Measurements from ENCODE around the gene PDE10A. TPM values are rescaled to one million over a fixed set of nuclear protein-coding genes. Genes with fewer than 3 reads are reported as not detected.

The PDE10A gene
- polyA plus RNA-seq, 3 donors: not detected

DNA sequence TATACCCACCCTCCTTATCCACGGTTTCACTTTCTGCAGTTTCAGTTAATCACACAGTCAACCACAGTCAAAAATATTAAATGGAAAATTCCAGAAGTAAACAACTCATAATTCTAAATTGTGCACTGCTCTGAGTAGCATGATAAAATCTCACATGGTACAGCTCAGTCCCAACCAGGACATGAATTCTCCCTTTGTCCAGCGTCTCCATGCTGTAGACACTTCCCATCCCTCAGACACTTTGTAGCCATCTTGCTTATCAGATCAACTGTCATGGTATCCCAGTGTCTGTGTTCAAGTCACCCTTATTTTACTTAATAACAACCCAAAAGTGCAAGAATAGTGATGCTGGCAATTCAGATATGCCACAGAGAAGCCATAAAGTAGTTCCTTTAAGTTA, 94.7 kb downstream of the PDE10A start:
- no peaks in the 10 kb centered on the region for H3K36me3 Mint-ChIP-seq
- no peaks in the 10 kb centered on the region for H3K36me3 ChIP-seq (replicated peaks in 1 of 2; ENCODE audit: control insufficient read depth in 1 of 2, insufficient read depth in 2 of 2, low read length in 2 of 2)
- no peak for DNase-seq
- no peak overlapping the region for H3K27ac Mint-ChIP-seq
- peaks cover 0 to 4% (median 1%) of the 10 kb centered on the region in 7 donors for H3K9me3 Mint-ChIP-seq
- H3K4me1 ChIP-seq (ENCODE audit: control insufficient read depth in 1 of 2, insufficient read depth in 2 of 2, low read length in 2 of 2): no peaks in the 10 kb centered on the region
- no peaks in the 10 kb centered on the region for H3K27me3 Mint-ChIP-seq (ENCODE audit: low read depth in 3 of 3)
- TF ChIP-seq, protein P1, sequence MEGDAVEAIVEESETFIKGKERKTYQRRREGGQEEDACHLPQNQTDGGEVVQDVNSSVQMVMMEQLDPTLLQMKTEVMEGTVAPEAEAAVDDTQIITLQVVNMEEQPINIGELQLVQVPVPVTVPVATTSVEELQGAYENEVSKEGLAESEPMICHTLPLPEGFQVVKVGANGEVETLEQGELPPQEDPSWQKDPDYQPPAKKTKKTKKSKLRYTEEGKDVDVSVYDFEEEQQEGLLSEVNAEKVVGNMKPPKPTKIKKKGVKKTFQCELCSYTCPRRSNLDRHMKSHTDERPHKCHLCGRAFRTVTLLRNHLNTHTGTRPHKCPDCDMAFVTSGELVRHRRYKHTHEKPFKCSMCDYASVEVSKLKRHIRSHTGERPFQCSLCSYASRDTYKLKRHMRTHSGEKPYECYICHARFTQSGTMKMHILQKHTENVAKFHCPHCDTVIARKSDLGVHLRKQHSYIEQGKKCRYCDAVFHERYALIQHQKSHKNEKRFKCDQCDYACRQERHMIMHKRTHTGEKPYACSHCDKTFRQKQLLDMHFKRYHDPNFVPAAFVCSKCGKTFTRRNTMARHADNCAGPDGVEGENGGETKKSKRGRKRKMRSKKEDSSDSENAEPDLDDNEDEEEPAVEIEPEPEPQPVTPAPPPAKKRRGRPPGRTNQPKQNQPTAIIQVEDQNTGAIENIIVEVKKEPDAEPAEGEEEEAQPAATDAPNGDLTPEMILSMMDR (IDR thresholded peaks at IDR 0.05): no peak
- no peak overlapping the region for H3K9ac ChIP-seq (ENCODE audit: insufficient read depth, low read length, poor library complexity, severe bottlenecking)
- H4K20me1 ChIP-seq (ENCODE audit: insufficient read depth, low read length): no peaks in the 10 kb centered on the region
- H3K4me1 Mint-ChIP-seq: no peaks in the 10 kb centered on the region
- H3K9me3 ChIP-seq (replicated peaks in 1 of 2; ENCODE audit: control insufficient read depth in 1 of 2, insufficient read depth in 1 of 2, low read length in 2 of 2): no peaks in the 10 kb centered on the region
- no peaks in the 10 kb centered on the region for H3K27me3 ChIP-seq (ENCODE audit: control insufficient read depth in 2 of 2, insufficient read depth in 2 of 2, low read length in 2 of 2)
- no peak overlapping the region for H3K27ac ChIP-seq (ENCODE audit: low read depth in 1 of 2, low read length in 2 of 2)
- no peaks in the 10 kb centered on the region for H3K79me2 ChIP-seq (ENCODE audit: insufficient read depth, low read length)
- no peak overlapping the region for H3K4me3 Mint-ChIP-seq
- WGBS (ENCODE audit: insufficient coverage): 34% methylated on average over 2 of the region's 2 CpGs
- intact Hi-C loops (cut with micrococcal nuclease): no loop called here
- no peak overlapping the region for H3K4me3 ChIP-seq (replicated peaks in 1 of 3; ENCODE audit: low read depth in 2 of 3, low read length in 3 of 3)
- H2AFZ ChIP-seq (ENCODE audit: insufficient read depth, low read depth, low read length, poor library complexity, severe bottlenecking): no peak overlapping the region
- H3K4me2 ChIP-seq (replicated peaks; ENCODE audit: extremely low read depth, low read length, poor library complexity, severe bottlenecking): no peak overlapping the region

DNA sequence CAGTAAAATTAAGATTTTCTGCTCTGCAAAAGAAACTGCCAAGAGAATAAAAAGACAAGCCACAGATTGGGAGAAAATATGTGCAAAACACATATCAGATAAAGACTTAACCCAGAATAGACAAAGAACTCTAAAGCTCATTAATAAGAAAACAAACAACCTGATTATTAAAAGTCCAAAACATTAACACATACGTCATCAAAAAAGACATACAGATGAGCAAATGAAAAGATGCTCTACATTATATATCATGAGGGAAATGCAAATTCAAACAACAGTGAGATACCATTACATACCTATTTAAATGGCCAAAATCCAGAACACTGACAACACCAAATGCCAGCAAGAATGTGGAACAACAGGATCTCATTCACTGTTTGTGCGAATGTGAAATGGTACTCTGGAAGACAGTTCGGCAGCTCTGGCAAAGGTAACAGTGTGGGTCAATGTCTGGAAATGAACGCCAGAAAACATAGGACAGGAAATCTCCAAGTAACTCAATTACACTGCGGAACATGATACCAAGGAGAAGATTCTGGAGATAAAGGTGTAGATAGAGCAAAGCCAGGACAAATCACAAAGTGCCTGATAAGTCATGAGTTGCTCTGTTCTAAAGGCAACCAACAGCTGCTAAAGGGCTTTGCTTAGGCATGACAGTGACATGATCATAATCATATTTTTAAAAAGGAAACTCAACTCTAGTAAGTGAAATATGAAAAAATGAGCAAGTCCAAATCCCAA, 96.8 kb downstream of the PDE10A start:
- Mint-ChIP-seq H3K9me3 (peaks cover 0 to 4% (median 1%) of the 10 kb centered on the region in 7 donors), H3K4me3 (no peak overlapping the region), H3K27ac (no peak overlapping the region), H3K4me1 (no peaks in the 10 kb centered on the region), H3K36me3 (no peaks in the 10 kb centered on the region), H3K27me3 (ENCODE audit: low read depth in 3 of 3) (no peaks in the 10 kb centered on the region)
- WGBS (ENCODE audit: insufficient coverage): no CpG with 5 or more reads among the region's 5 CpGs
- intact Hi-C loops (cut with micrococcal nuclease): no loop called here
- H4K20me1 ChIP-seq (ENCODE audit: insufficient read depth, low read length): no peaks in the 10 kb centered on the region
- H2AFZ ChIP-seq (ENCODE audit: insufficient read depth, low read depth, low read length, poor library complexity, severe bottlenecking): no peak overlapping the region
- no peak overlapping the region for H3K4me3 ChIP-seq (replicated peaks in 1 of 3; ENCODE audit: low read depth in 2 of 3, low read length in 3 of 3)
- no peaks in the 10 kb centered on the region for H3K27me3 ChIP-seq (ENCODE audit: control insufficient read depth in 2 of 2, insufficient read depth in 2 of 2, low read length in 2 of 2)
- no peaks in the 10 kb centered on the region for H3K79me2 ChIP-seq (ENCODE audit: insufficient read depth, low read length)
- no peak for DNase-seq
- no peak overlapping the region for H3K9ac ChIP-seq (ENCODE audit: insufficient read depth, low read length, poor library complexity, severe bottlenecking)
- no peak overlapping the region for H3K4me2 ChIP-seq (replicated peaks; ENCODE audit: extremely low read depth, low read length, poor library complexity, severe bottlenecking)
- H3K9me3 ChIP-seq (replicated peaks in 1 of 2; ENCODE audit: control insufficient read depth in 1 of 2, insufficient read depth in 1 of 2, low read length in 2 of 2): no peaks in the 10 kb centered on the region
- H3K4me1 ChIP-seq (ENCODE audit: control insufficient read depth in 1 of 2, insufficient read depth in 2 of 2, low read length in 2 of 2): no peaks in the 10 kb centered on the region
- no peak overlapping the region for H3K27ac ChIP-seq (ENCODE audit: low read depth in 1 of 2, low read length in 2 of 2)
- no peaks in the 10 kb centered on the region for H3K36me3 ChIP-seq (replicated peaks in 1 of 2; ENCODE audit: control insufficient read depth in 1 of 2, insufficient read depth in 2 of 2, low read length in 2 of 2)
- TF ChIP-seq, protein P1 (IDR thresholded peaks at IDR 0.05): no peak

Measured in CD14-positive monocyte (primary cell).